ENCODE measurements around the gene GRID2IP.

Gene GRID2IP

GRCh38 chr7:6447581-6448199, 103.6 kb downstream of the GRID2IP start, which contains the start of gene DAGLB:
DAGLB (minus strand) TSS chr7:6447954; CDS start chr7:6447842, 112 bp downstream.
- peaks cover 13 to 34% of the 10 kb centered on the region in 2 donors for H3K4me1 Mint-ChIP-seq
- peak within 1 kb of the TSS; percentile 93 to 94 for H3K4me3 Mint-ChIP-seq
- H3K36me3 Mint-ChIP-seq, result peaks cover 16 to 25% of the 10 kb centered on the region in 2 donors
- peak; percentile 91 for DNase-seq
- ATAC-seq (replicated peaks), result peak; percentile 88 to 90
- H3K27ac Mint-ChIP-seq, result peak within 1 kb of the TSS; percentile 97
- H3K9me3 Mint-ChIP-seq, result no peaks in the 10 kb centered on the region
- H3K27me3 Mint-ChIP-seq, result no peaks in the 10 kb centered on the region
